GM12878 (cell line): ENCODE measurements around the gene SLF2. TPM values are rescaled to one million over a fixed set of nuclear protein-coding genes. Genes with fewer than 3 reads are reported as not detected.

Experiments
- CBX3 ChIP-seq: fragments of 200-600 bp; sonication (generic); IDR thresholded peaks from 2 replicates; pipeline ENCODE4 v1.6.1; 2016; ENCODE audit warnings: low read depth, borderline replicate concordance
- CHD4 ChIP-seq: fragments of 200-600 bp; sonication (generic); IDR thresholded peaks from 2 replicates; pipeline ENCODE4 v1.6.1; 2016; ENCODE audit warnings: mild to moderate bottlenecking
- IRF5 ChIP-seq: fragments of 450-650 bp; IDR thresholded peaks from 2 replicates; pipeline ENCODE4 v1.6.1; 2017; ENCODE audit warnings: borderline replicate concordance
- MEF2B ChIP-seq: fragments of 450-650 bp; IDR thresholded peaks from 2 replicates; pipeline ENCODE4 v1.6.1; 2018; ENCODE audit warnings: mild to moderate bottlenecking, moderate library complexity; ENCODE audit not compliant: partially characterized antibody, poor library complexity, severe bottlenecking
- NBN ChIP-seq: fragments of 450-650 bp; IDR thresholded peaks from 2 replicates; pipeline ENCODE4 v1.6.1; 2016
- POLR2AphosphoS2 ChIP-seq: IDR thresholded peaks from 2 replicates; pipeline ENCODE4 v1.6.1; 2011; ENCODE audit warnings: low read depth, mild to moderate bottlenecking, low read length, improper control_type of control experiment, moderate library complexity
- SIN3A ChIP-seq: IDR thresholded peaks from 2 replicates; pipeline ENCODE4 v1.6.1; 2012; ENCODE audit warnings: low read depth, low read length, improper control_type of control experiment
- polyA plus RNA-seq, 11 experiments: library from polyadenylated mRNA; depleted of rRNA in 4 of 11; unstranded in 6 of 11; stranded (reverse) in 5 of 11; fragments of >200 nt; fragmentation: Nextera tagmentation in 4 of 11; fragmentation: Illumina TruSeq in 1 of 11; extraction: Ambion mirVana in 4 of 11; extraction: Trizol in 1 of 11; gene quantifications; 1 replicate in 1 of 11; 2 replicates in 10 of 11; pipeline versions ENCODE4 v1.2.1 to v1.2.3, GENCODE V29; 2011 to 2016; ENCODE audit warnings: inconsistent platforms in 2 of 11, missing spikeins in 2 of 11, low read depth in 1 of 11
- total RNA-seq, 4 experiments: library from RNA; depleted of rRNA in 3 of 4; stranded (reverse); fragments of >200 nt in 3 of 4; fragmentation: Illumina TruSeq in 1 of 4; extraction: Trizol in 1 of 4; gene quantifications; 2 replicates each; pipeline versions ENCODE4 v1.2.1 to v1.2.3, GENCODE V29; 2013 to 2021
- TF ChIP-seq, protein P1 (sequence below): IDR thresholded peaks from 2 replicates; pipeline ENCODE4 v1.6.1; 2012; ENCODE audit warnings: low read depth, low read length, improper control_type of control experiment

The SLF2 gene
- total and polyA plus RNA-seq, 10 of the 15 experiments (the other 5 are each of a cell fraction or from before 2014, with no cell fraction given) = 3.0 to 25.2 (median 17.9) TPM

DNA sequence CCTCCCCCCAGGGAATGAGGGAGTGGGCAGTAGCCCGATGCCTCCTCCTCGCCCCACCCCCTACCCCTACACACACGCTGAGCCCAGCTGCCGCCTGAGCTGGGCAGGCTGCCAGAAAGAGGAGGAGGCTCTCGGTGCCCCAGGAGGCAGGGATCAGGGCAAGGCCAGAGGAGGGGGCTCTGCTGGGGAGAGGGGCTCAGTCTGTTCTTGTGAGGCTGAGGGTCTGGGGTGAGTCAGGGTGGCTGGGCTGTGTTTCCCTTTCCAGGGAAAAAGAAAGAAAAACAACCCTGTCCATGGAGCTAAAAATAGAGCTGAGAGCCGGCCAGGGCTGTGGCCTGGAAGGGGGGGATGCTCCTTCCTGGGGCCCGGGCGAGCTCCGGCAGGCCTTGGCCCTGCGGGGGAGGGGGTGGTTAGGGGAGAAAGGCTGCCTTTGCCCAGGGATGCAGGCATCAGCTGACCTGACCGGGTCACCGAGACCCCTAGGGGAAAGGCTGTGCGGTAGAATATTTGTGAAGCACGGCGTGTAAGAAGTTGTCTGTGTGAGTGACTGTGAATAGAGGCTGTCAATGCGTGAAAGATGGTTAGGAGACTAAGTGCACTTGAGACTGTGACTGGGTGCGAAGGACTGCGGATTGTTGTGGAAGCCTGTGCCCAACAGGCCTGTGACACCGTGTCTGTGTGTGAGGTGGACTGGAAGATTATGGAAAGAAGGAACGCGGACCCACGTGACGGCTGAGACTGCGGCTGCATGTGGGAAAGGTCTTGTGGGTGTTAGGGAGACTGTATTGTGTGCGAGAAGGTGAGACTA, 85.6 kb downstream of the SLF2 start (continued):
- TF ChIP-seq POLR2AphosphoS2 = no peak
- TF ChIP-seq NBN = no peak
- no peak for TF ChIP-seq SIN3A
- TF ChIP-seq CHD4 = no peak
- TF ChIP-seq IRF5 = no peak
- TF ChIP-seq CBX3 = no peak
- TF ChIP-seq, protein P1, sequence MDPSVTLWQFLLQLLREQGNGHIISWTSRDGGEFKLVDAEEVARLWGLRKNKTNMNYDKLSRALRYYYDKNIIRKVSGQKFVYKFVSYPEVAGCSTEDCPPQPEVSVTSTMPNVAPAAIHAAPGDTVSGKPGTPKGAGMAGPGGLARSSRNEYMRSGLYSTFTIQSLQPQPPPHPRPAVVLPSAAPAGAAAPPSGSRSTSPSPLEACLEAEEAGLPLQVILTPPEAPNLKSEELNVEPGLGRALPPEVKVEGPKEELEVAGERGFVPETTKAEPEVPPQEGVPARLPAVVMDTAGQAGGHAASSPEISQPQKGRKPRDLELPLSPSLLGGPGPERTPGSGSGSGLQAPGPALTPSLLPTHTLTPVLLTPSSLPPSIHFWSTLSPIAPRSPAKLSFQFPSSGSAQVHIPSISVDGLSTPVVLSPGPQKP = no peak
- TF ChIP-seq MEF2B = peak; percentile 70
